ENCODE data around the gene AFAP1L1. TPM values are rescaled to one million over a fixed set of nuclear protein-coding genes. Genes with fewer than 3 reads are reported as not detected.

The AFAP1L1 gene
- total RNA-seq, result 10 to 100 TPM; 30.3 to 61.6 (median 47.2) TPM
- 10 to 100 TPM; 35.6 to 35.9 TPM for polyA plus RNA-seq
- long read RNA-seq, donor 1, full-length matches to known transcripts, result 103 of 133 reads
- long read RNA-seq, donor 1, partial matches to known transcripts, result 11 of 133 reads
- long read RNA-seq, donor 1, other reads (novel, unspliced or antisense), result 19 of 133 reads
- long read RNA-seq, donor 2, full-length matches to known transcripts, result 168 of 239 reads
- long read RNA-seq, donor 2, partial matches to known transcripts, result 38 of 239 reads
- long read RNA-seq, donor 2, other reads (novel, unspliced or antisense), result 33 of 239 reads
- long read RNA-seq, donor 3, full-length matches to known transcripts, result 99 of 141 reads
- long read RNA-seq, donor 3, partial matches to known transcripts, result 27 of 141 reads
- long read RNA-seq, donor 3, other reads (novel, unspliced or antisense), result 15 of 141 reads

DNA sequence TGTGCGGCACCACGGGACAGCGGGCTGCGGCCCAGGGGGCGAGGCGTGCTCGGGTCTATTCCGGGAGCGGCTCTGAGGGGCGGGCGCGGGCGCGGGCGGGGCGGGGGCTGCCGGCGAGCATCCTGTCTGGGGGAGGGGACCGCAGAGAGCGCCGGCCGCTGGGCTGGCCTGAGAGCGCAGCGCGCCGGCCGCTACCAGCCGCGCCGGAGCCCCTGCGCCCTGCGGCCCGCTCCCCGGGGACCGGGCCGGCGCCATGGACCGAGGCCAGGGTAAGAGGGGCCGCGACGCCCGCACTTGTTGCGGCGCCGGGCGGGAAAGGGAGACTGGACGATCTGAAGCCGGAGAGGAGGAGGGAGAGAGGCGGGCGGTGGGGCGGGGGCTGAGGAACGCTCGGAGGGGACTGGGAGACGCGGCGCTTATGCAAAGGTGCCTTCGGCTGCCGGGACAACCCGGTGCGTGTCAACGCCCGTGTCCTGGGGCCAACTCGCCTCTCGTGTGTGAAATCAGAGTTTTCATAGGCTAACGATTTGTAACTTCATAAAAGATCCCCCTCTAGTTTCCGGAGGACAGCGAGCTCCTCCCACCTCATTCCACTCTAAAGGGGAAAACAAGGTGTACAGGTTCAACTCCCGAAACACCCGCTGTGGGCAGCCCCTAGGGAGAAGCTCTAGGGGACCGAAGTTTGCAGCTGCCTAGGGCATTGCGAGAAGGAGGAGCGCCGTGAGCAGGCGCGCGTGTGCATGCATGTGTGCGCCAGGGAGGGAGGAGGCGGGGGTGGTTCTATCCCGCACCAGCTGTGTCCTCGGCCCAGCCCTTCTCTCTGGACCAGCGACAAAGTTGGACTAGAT, at the start of gene AFAP1L1:
TSS of gene AFAP1L1 (plus strand) at position 144 of the 848 bp plus-strand sequence. CDS start at position 254, 110 bp downstream.
- ATAC-seq, result peak; percentile 86 to 93 (median 91)
- intact Hi-C loops (cut with DNase I), result loop anchor here in 4 of 10 donors (5.0 to 10.0 kb wide), 5 partner anchors 35 to 293 kb away; partner anchors contain the start of gene GRPEL2 (in 1 of the 4)
- DNase-seq, result peak; percentile 81 to 86
- H3K27ac ChIP-seq, result peak within 1 kb of the TSS; percentile 83 to 98 (median 95)
- peaks cover 0 to 16% (median 12%) of the 10 kb centered on the region in 11 donors for H3K9me3 ChIP-seq
- WGBS, 2 donors, result 0% methylated on average over 72 to 81 of the region's 81 CpGs
- H3K4me1 ChIP-seq, result peaks cover 0 to 74% (median 44%) of the 10 kb centered on the region in 9 donors
- H3K27me3 ChIP-seq, result peaks cover 0 to 39% (median 0%) of the 10 kb centered on the region in 7 donors
- peak within 1 kb of the TSS; percentile 58 to 88 (median 77) for H3K4me3 ChIP-seq
- TF ChIP-seq, protein P1, sequence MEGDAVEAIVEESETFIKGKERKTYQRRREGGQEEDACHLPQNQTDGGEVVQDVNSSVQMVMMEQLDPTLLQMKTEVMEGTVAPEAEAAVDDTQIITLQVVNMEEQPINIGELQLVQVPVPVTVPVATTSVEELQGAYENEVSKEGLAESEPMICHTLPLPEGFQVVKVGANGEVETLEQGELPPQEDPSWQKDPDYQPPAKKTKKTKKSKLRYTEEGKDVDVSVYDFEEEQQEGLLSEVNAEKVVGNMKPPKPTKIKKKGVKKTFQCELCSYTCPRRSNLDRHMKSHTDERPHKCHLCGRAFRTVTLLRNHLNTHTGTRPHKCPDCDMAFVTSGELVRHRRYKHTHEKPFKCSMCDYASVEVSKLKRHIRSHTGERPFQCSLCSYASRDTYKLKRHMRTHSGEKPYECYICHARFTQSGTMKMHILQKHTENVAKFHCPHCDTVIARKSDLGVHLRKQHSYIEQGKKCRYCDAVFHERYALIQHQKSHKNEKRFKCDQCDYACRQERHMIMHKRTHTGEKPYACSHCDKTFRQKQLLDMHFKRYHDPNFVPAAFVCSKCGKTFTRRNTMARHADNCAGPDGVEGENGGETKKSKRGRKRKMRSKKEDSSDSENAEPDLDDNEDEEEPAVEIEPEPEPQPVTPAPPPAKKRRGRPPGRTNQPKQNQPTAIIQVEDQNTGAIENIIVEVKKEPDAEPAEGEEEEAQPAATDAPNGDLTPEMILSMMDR (IDR thresholded peaks at IDR 0.05), result no peak
- H3K36me3 ChIP-seq, result peaks cover 0 to 20% (median 0%) of the 10 kb centered on the region in 9 donors

DNA sequence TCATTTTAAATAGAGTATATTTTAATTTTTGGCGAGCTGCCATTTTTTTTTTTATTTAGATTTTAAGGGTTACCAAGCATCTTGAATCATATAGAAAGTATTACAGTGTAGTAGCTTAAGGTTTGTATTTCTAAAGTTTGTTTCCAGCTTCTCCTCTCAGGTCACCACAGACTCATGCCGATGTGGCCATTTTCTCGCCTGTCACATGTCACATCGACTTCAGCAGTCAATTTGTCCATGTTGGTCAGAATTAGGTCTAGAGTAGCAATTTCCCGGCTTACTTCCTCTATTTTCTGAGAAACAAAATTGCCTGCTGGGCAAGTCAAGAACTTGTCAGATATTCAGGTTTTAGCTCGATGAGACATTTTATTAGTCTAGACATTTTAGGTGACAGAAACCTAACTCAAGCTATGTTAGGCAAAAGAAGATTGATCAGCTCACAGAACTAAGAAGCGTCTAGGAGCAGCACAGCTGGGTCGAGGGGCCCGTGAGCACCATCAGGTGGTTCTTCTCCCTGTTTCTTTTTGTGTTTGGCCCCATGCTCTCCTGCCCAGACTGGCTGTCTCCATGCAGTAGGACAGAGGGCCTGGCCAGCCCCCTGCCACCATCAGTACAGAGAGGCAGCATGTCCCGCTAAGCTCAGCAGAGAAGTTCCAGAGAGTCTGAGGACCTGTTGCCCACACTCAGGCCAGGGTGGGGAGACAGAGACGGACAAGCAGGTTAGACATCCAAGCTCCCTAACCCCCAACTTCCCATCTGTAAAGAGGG, 48.4 kb upstream of the AFAP1L1 start:
- Histone ChIP-seq H3K4me1 (peaks cover 0 to 83% (median 43%) of the 10 kb centered on the region in 9 donors), H3K36me3 (peaks cover 0 to 50% (median 5%) of the 10 kb centered on the region in 9 donors), H3K27me3 (no peaks in the 10 kb centered on the region), H3K9me3 (no peaks in the 10 kb centered on the region), H3K4me3 (no peak overlapping the region), H3K27ac (peak overlapping the region in 8 of 10 donors; percentile 35 to 78 (median 50))
- ATAC-seq (no peak), DNase-seq (no peak)
- intact Hi-C loops (cut with DNase I), result no loop called here
- TF ChIP-seq, protein P1 (IDR thresholded peaks at IDR 0.05), result no peak
- 89 to 94% methylated on average over 11 of the region's 11 CpGs for WGBS, 2 donors

DNA sequence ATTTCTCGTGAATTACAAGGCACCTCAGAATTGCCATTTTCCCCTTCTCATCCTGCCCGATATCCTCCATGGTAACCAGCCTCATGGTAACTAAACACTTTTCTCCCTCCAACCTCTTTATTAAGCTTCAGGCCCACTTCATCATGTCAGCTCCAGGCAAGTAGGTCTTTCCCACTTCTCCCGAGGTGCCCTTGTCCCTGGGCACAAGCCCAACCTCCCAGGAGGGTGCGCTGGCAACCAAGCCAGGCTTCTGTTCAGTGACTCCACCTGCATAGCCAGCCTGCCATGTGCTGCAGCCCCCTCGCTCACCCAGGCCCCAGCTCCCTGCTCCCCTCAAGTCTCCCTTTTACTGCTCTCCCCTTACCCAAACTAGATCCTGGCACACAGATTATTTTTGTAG, 47.4 kb upstream of the AFAP1L1 start:
- intact Hi-C loops (cut with DNase I), result no loop called here
- H3K27ac ChIP-seq, result peak overlapping the region in 9 of 10 donors; percentile 33 to 78 (median 49)

More for the DNA sequence above, 47.4 kb upstream of the AFAP1L1 start:
- Histone ChIP-seq H3K9me3 (no peaks in the 10 kb centered on the region), H3K4me3 (no peak overlapping the region), H3K27me3 (no peaks in the 10 kb centered on the region), H3K36me3 (peaks cover 0 to 39% (median 5%) of the 10 kb centered on the region in 9 donors), H3K4me1 (peaks cover 6 to 83% (median 50%) of the 10 kb centered on the region in 9 donors)
- ATAC-seq (peak; percentile 33 to 81 (median 78)), DNase-seq (peak; percentile 71 to 73)
- TF ChIP-seq, protein P1 (IDR thresholded peaks at IDR 0.05), result no peak
- WGBS, 2 donors, result 56 to 65% methylated on average over 5 of the region's 5 CpGs
